ENCODE results near the gene FKBP4. TPM values are rescaled to one million over a fixed set of nuclear protein-coding genes. Genes with fewer than 3 reads are reported as not detected.

The FKBP4 gene
- total RNA-seq, 1 donor from 2014 or later, result 81.6 TPM

GRCh38 chr12:2785017-2785416 lies 9.8 kb upstream of the FKBP4 start:
- no peaks in the 10 kb centered on the region for H3K36me3 ChIP-seq (ENCODE audit: control insufficient read depth, insufficient read depth, low read length)
- H3K4me3 ChIP-seq (ENCODE audit: low read depth, low read length), result no peak overlapping the region
- peaks cover 5% of the 10 kb centered on the region for H3K27me3 ChIP-seq (ENCODE audit: control insufficient read depth, insufficient read depth, low read length)
- TF ChIP-seq, protein P1, sequence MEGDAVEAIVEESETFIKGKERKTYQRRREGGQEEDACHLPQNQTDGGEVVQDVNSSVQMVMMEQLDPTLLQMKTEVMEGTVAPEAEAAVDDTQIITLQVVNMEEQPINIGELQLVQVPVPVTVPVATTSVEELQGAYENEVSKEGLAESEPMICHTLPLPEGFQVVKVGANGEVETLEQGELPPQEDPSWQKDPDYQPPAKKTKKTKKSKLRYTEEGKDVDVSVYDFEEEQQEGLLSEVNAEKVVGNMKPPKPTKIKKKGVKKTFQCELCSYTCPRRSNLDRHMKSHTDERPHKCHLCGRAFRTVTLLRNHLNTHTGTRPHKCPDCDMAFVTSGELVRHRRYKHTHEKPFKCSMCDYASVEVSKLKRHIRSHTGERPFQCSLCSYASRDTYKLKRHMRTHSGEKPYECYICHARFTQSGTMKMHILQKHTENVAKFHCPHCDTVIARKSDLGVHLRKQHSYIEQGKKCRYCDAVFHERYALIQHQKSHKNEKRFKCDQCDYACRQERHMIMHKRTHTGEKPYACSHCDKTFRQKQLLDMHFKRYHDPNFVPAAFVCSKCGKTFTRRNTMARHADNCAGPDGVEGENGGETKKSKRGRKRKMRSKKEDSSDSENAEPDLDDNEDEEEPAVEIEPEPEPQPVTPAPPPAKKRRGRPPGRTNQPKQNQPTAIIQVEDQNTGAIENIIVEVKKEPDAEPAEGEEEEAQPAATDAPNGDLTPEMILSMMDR (IDR thresholded peaks at IDR 0.05; ENCODE audit: insufficient read depth, low read length, severe bottlenecking), result no peak
- DNase-seq (ENCODE audit: low read depth) (no peak), FAIRE-seq (no peak)

GRCh38 chr12:2791089-2791488 lies 3.7 kb upstream of the FKBP4 start:
- Histone ChIP-seq H3K36me3 (ENCODE audit: control insufficient read depth, insufficient read depth, low read length) (no peaks in the 10 kb centered on the region), H3K27me3 (ENCODE audit: control insufficient read depth, insufficient read depth, low read length) (no peaks in the 10 kb centered on the region), H3K4me3 (ENCODE audit: low read depth, low read length) (no peak overlapping the region)
- no peak for FAIRE-seq
- TF ChIP-seq, protein P1 (IDR thresholded peaks at IDR 0.05; ENCODE audit: insufficient read depth, low read length, severe bottlenecking), result no peak
- DNase-seq (ENCODE audit: low read depth), result no peak

DNA sequence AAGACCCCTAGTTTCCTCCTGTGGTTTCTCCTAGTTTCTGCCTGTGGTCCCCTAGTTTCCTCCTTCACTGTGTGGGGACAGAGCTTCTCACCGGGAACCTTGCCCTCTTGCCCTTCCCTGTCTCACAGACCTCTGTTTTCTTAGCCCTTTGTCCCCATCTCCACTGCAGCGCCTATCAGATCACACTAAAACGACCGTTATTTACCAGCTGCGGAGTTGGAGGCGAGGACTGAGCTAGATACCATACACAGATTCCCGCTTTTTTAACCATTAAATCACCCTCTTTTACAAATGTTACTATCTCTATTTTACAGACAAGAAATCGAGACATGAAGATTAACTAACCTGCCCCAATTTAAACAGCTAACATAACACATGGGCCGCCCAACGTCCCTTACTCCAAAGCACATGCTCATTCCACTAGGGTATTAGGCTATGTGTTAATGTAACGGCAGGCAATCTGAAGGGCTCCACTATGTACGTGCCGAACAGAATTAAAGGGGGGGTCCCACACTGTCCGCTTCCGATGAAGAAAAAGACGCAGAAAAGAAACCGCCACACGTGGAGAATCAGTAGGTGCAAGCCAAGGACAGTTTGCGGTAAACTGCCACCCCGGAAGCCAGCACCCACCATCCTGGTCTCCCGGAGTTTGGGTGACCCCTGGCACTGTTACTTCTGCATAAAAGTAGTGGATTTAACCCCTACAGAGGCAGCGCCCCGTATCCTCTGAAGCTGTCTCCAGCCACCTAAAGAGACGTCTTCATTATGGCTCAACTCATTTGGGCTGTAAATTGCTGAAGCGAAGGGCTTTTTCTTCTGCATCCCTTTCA lies 1.9 kb upstream of the FKBP4 start:
- Histone ChIP-seq H3K4me3 (ENCODE audit: low read depth, low read length) (no peak overlapping the region), H3K36me3 (ENCODE audit: control insufficient read depth, insufficient read depth, low read length) (peaks cover 9% of the 10 kb centered on the region), H3K27me3 (ENCODE audit: control insufficient read depth, insufficient read depth, low read length) (no peaks in the 10 kb centered on the region)
- FAIRE-seq, result no peak
- TF ChIP-seq, protein P1 (IDR thresholded peaks at IDR 0.05; ENCODE audit: insufficient read depth, low read length, severe bottlenecking), result no peak
- DNase-seq (ENCODE audit: low read depth), result no peak

DNA sequence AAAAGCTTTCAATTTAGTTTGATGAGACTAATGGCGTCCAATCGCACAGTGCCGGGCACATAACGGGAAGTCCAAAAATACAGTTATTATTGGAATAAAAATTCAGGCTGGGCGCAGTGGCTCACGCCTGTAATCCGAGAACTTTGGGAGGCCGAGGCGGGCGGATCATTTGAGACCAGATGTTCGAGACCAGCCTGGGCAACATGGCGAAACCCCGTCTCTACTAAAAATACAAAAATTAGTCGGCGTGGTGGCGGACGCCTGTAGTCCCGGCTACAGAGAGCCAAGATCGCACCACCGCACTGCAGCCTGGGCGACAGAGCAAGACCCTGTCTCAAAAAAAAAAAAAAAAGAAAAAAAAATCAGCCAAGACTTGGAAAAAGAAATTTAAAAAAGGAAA lies 1.2 kb upstream of the FKBP4 start:
- Histone ChIP-seq H3K27me3 (ENCODE audit: control insufficient read depth, insufficient read depth, low read length) (no peaks in the 10 kb centered on the region), H3K4me3 (ENCODE audit: low read depth, low read length) (no peak overlapping the region), H3K36me3 (ENCODE audit: control insufficient read depth, insufficient read depth, low read length) (peaks cover 13% of the 10 kb centered on the region)
- no peak for DNase-seq (ENCODE audit: low read depth)
- no peak for FAIRE-seq
- TF ChIP-seq, protein P1 (IDR thresholded peaks at IDR 0.05; ENCODE audit: insufficient read depth, low read length, severe bottlenecking), result no peak

DNA sequence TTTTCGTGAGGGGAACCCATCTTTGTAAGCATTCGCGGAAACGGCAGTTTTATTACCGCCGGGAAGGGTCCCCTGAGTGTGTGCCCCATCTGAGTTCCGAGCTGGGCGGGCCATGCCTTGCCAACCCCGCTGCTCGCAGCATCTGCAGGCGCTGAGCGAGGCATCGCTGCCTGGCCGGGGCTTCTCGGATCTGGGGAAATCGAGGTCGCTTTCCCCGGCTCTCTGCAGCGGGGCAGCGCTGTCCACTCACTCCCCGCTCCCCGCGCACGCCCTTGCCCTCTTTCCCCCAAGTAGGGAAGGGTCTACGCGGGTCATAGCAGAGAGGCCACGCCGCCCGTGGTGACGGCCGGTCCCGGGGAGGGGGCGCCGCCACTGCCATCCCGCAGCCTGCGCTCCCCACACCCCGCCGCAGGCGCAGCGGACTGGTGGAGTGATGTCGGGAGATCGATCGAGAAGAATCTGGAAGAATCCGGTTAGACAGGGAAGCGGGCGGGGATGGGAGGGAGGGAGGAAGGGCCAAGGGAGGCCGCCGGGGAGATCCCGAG lies 507 bp upstream of the FKBP4 start:
- TF ChIP-seq, protein P1 (IDR thresholded peaks at IDR 0.05; ENCODE audit: insufficient read depth, low read length, severe bottlenecking), result no peak
- Histone ChIP-seq H3K4me3 (ENCODE audit: low read depth, low read length) (peak overlapping the region; percentile 78), H3K36me3 (ENCODE audit: control insufficient read depth, insufficient read depth, low read length) (peaks cover 19% of the 10 kb centered on the region), H3K27me3 (ENCODE audit: control insufficient read depth, insufficient read depth, low read length) (no peaks in the 10 kb centered on the region)
- no peak for FAIRE-seq
- DNase-seq (ENCODE audit: low read depth), result peak; percentile 37

Data from bronchial epithelial cell (primary cell).